ENCODE measurements around the gene LRRC37A. TPM values are rescaled to one million over a fixed set of nuclear protein-coding genes. Genes with fewer than 3 reads are reported as not detected.

LRRC37A gene
- total RNA-seq, 1 donor from 2014 or later: 3.4 TPM

Small RNA genes within 50 kb of the gene (small RNA-seq; reads per million reads assigned to genes)
- gene RN7SL656P: not detected

Other genes starting within 250 kb of the LRRC37A start
- 122 TPM for gene KANSL1, start 101.7 kb upstream of the LRRC37A start, total RNA-seq
- gene ARL17B, start 66.6 kb downstream of the LRRC37A start, total RNA-seq: 14.0 TPM
- 21.6 TPM for gene LRRC37A2, start 217.3 kb downstream of the LRRC37A start, total RNA-seq

Data from vagina (tissue), 1 donor.